DMS53 treated with DMSO at 0.1 percent for 48 hours (cell line): ENCODE measurements around the gene SELENON.

ENCODE experiments used
- DNase-seq: peaks from one replicate; lab custom pipeline; 2025; ENCODE audit not compliant: unreplicated experiment; lab: John Stamatoyannopoulos, UW

The SELENON gene

GRCh38 chr1:25799935-25800702 is at the start of gene SELENON:
TSS of gene SELENON (plus strand) at chr1:25800193. CDS start at chr1:25800231, 38 bp downstream.
- DNase-seq = peak; percentile 52

- no peak for DNase-seq
These were observed 48.9 kb upstream of the SELENON start for GRCh38 chr1:25750923-25751605.

DNA sequence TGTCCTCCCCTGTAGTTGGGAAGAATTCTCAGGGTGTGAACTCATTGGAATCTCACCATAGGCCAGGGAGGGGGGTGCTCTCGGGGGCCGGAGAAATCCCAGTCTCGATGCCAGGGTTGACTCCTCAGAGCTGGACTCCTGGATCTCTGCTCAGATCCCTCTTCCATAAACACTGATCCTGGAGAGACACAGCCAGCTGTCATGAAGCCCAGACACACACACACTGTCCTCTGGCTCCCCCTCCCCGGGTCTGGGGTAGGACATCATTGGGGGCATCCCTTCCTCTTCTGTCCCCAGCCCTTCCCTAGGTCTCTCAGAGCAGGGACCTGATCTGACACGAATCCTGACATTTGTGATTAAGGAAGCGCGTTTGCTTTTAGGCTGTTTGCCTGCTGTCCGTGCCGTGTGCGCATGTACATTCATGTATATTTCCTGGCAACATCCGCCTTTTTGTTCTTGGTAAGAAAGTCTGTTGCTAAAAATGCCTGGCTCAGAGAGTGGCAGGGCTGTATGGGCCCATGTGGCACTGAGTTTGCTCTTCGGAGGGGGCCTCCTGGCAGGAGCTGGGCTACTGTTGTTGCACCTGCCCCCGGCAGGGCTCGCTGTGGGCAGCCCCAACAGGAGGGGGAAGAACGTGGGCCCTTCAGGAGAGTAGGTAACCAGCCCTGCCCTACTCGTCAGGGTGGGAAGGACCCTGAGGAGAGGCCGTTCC is 45.4 kb upstream of the SELENON start:
- no peak for DNase-seq

DNA sequence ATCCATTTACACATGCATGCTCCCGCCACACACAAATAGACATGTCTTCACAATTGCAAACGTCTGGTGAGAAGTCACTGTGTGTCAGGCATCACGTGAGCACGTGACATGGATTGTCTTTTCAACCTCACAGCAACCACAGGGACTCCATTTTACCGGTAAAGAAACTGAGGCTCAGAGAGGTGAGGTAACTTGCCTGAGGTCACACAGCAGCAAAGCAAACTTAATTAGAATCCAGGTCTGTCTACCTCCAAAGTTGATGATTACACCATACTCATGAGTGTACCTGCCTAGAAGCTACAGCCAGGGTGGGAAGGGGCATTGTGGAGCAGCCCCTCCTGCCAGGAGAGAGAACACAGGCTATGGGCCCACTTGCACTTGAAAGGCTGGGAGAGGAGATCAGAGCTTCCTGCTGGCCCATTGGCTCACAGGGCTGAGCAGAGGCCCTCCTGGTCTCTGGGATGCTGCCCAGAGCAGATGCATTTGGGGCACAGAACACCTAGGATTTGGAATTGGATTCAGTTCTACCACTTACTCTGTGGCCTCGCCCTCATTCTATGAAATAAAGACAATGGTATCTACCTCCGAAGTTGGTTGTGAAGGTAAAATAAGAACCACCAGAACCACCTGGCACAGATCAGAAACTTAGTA is 44.4 kb upstream of the SELENON start:
- DNase-seq = no peak

DNA sequence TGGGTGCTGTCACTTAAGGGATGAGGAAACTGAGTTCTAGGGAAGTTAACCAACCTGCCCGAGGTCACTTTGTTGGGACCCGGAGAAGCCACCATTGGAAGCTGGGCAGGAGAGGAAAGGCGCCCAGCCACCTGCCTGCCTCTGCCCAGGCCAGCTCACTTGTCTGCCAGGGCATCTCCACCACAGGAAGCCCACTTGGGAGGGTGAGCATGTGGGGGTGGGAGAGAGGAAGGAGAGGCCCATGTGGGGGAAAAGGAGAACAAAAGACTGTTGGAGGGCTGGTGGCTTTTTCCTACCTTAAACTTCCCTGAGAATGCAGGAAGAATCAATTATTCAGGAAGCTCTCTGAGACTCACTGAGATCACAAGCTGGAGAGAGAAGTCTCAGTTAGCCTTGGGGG is 43.8 kb upstream of the SELENON start:
- DNase-seq = no peak

- DNase-seq = no peak
These were observed 42.7 kb upstream of the SELENON start for GRCh38 chr1:25757151-25757845.

DNA sequence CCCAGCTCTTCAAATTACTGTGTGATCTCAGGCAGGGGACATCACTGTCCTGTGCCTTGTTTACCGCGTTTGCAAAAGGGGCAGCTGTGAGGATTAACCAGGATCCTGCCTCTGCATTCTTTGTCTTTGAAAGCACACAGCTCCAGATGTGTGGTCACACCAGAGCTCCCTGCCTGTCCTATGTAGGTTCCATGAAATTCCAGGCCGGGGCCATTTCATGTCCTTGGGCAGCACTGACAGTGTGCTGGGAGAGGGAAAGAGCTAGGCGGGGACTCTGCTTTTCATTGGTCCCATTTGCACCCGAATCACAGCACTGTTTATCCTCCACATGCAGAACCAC is 42.2 kb upstream of the SELENON start:
- no peak for DNase-seq

DNA sequence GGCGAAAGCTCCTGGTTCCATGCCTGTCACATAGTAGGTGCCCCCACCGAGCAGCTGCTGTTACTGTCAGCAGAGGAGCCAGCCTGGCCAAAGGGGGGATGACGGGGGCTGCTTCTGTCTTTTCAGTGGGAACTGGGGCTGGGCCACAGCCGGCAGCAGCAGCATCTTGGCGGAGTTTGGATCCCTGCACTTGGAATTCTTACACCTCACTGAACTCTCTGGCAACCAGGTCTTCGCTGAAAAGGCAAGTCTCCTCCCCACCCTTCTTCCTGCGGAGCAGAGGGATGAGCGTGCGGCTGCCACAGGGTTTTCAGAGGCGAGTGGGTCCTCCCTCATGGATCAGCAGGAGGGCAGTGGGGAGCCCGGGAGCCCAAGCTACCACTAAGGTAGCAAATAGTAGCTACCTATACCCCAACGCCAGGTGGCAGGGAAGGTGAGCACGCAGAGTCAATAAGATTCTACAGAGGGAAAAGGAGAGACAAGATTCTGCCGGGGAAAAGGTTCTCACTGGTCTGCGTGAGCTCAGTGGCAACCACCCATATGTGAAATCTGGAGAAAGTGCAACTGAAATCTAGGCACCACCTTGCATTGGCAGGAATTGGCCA is 41.4 kb upstream of the SELENON start:
- DNase-seq = no peak

DNA sequence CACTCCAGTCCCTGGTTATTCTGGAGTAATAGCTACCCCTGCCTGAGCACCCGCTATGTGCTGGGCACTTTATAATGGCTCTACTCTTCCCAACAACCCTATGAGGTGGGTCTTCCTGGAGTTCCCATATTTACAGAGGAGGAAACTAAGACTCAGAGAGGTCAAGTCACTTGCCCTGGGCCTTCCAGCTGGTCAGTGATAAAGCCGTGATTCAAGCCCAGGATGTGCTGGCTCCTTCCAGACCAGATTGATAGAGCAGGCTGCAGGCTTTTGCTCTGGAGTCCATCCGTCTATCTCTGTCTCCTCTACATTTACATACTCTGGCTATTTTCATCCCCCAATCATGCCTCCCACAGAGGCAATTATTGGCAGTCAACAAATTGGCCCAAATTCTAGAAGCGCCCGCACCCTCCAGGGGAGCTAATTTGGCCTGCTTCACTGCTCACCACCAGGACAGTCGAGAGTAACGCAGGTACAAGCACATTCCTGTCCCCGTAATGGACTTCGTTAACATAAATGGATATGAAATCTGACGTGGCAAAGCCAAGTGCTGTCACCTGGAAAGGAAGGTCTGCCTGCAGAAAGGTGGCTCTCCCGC is 39.8 kb upstream of the SELENON start:
- DNase-seq = no peak

GRCh38 chr1:25760871-25761270 is 39.1 kb upstream of the SELENON start:
- no peak for DNase-seq

GRCh38 chr1:25763493-25763892 is 36.5 kb upstream of the SELENON start:
- DNase-seq = no peak

GRCh38 chr1:25765136-25765922 is 34.7 kb upstream of the SELENON start:
- no peak for DNase-seq

DNA sequence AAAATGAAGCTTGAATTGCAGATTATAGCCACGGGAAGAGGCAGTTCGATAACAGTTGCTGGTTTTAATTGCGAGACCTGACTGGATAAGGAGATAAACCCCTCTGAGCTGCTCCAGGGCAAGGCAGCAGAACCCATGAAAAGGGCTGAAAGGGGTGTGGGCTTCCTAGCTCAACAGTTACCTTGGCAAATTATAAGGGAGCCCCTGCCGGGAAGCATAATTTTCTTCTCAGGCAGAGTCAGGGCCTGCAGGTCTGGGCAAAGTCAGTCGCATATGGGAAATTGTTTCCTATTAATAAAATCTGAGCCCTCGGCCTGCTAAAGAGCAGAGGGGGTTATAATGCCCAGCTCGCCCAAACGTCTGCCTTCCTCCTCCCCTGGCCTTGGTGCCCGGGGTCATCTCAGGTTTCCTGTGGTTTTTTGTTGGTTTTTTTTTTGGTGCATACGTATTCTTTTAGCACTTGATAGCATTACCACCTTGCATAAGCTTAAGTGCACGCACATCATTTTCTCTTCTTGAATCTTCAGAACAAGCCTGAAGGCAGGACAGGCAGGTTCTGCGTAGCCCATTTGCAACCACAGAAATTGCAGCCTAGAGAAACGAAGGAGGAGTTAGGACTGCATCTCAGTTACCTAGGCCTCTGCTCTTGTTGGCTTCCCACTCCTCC is 33.9 kb upstream of the SELENON start:
- no peak for DNase-seq

- DNase-seq = no peak
These were observed 33.1 kb upstream of the SELENON start for GRCh38 chr1:25766721-25767436.

DNA sequence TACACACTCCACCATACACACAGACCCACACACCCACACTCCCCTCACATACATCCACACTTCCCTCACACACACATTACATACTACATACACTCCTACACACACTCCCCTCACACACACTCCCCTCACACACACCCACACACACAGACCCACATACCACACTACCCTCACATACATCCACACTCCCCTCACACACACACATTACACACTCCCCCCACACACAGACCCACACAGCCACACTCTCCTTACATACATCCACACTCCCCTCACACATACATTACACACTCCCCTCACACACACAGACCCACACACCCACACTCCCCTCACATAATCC is 32.6 kb upstream of the SELENON start:
- no peak for DNase-seq

DNA sequence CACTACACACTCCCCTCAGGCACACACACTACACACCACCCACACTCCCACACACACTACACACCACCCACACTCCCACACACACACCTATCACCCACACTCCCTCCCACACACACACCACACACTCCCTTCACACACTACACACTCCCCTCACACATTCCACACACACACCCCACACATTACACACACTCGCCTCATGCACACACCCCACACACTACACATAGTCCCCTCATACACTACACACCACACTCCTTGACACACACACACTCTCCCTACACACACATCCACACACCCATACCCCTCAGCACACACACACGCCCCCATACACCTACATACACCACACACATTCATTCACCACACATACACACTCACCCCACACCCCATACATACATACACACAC is 31.0 kb upstream of the SELENON start:
- no peak for DNase-seq

- DNase-seq = no peak
These were observed 30.2 kb upstream of the SELENON start for GRCh38 chr1:25769625-25770383.
